Spleen (tissue), 11 donors: ENCODE measurements around the gene HIVEP1. TPM values are rescaled to one million over a fixed set of nuclear protein-coding genes. Genes with fewer than 3 reads are reported as not detected.

Experiments used
- DNase-seq: peaks from one replicate; pipeline ENCODE4 v3.0.0-alpha.2; 2020
- H3K27ac ChIP-seq, 8 donors: fragments of 200-600 bp; sonication (generic) in 7 of 8; 1 replicate in 4 of 8; 2 replicates in 4 of 8; pipeline versions ENCODE4 v1.5.0 to v1.8.0; 2016 to 2021; ENCODE audit warnings: inconsistent platforms in 4 of 8, mild to moderate bottlenecking in 4 of 8, moderate library complexity in 1 of 8
- H3K27me3 ChIP-seq, 7 donors: fragments of 200-600 bp; sonication (generic) in 6 of 7; replicated peaks in 1 of 7; 1 replicate in 4 of 7; 2 replicates in 3 of 7; pipeline versions ENCODE4 v1.5.0 to v1.8.0; 2016 to 2021; ENCODE audit warnings: inconsistent platforms in 3 of 7, mild to moderate bottlenecking in 1 of 7
- H3K36me3 ChIP-seq, 6 donors: fragments of 200-600 bp; sonication (generic) in 5 of 6; 1 replicate in 4 of 6; 2 replicates in 2 of 6; pipeline versions ENCODE4 v1.5.0 to v1.8.0; 2016 to 2021; ENCODE audit warnings: inconsistent platforms in 2 of 6
- H3K4me1 ChIP-seq, 6 donors: fragments of 200-600 bp; sonication (generic) in 5 of 6; 1 replicate in 3 of 6; 2 replicates in 3 of 6; pipeline versions ENCODE4 v1.5.0 to v1.8.0; 2016 to 2021; ENCODE audit warnings: inconsistent platforms in 3 of 6
- H3K4me3 ChIP-seq, 8 donors: fragments of 200-600 bp; sonication (generic) in 7 of 8; 1 replicate in 4 of 8; 2 replicates in 4 of 8; pipeline versions ENCODE4 v1.5.0 to v1.8.0; 2016 to 2021; ENCODE audit warnings: inconsistent platforms in 4 of 8, mild to moderate bottlenecking in 4 of 8, moderate library complexity in 2 of 8
- H3K9me3 ChIP-seq, 8 donors: fragments of 200-600 bp; sonication (generic) in 7 of 8; 1 replicate in 4 of 8; 2 replicates in 4 of 8; pipeline versions ENCODE4 v1.5.0 to v1.8.0; 2016 to 2021; ENCODE audit warnings: inconsistent platforms in 4 of 8
- CTCF ChIP-seq, 11 experiments: fragments of 200-600 bp in 7 of 11; fragments of 450-650 bp in 4 of 11; sonication (generic) in 4 of 11; IDR thresholded peaks in 8 of 11; conservative IDR thresholded peaks in 3 of 11; 1 replicate in 7 of 11; 2 replicates in 4 of 11; pipeline versions ENCODE4 v1.4.0 to v1.8.0; 2016 to 2021; ENCODE audit warnings: antibody characterized with exemption in 11 of 11, inconsistent platforms in 4 of 11, mild to moderate bottlenecking in 1 of 11
- POLR2A ChIP-seq, 3 donors: fragments of 450-650 bp; IDR thresholded peaks; one replicate each; pipeline ENCODE4 v1.5.1; 2017; ENCODE audit warnings: antibody characterized with exemption in 3 of 3, mild to moderate bottlenecking in 1 of 3
- POLR2AphosphoS5 ChIP-seq, 3 donors: sonication (generic); formaldehyde crosslinking; IDR thresholded peaks; one replicate each; pipeline ENCODE4 v1.5.1; 2017; ENCODE audit warnings: antibody characterized with exemption in 3 of 3
- WGBS, 5 donors: extraction: QIAGEN DNeasy Blood & Tissue Kit in 3 of 5; methylation state at CpG; one replicate each; pipeline versions ENCODE4 v1.1.5 to v1.1.7; 2013 to 2018; 5-methylcytosine and 5-hydroxymethylcytosine counted together
- intact Hi-C: fragments of 100-400 bp; cut with DNase I; formaldehyde crosslinking; loops from one replicate; pipeline ENCODE4 v1.15.0; 2023; ENCODE audit warnings: low total_unique reads
- polyA plus RNA-seq, 3 donors: library from polyadenylated mRNA; stranded (reverse); fragments of 200-250 nt; gene quantifications; one replicate each; pipeline ENCODE4 v1.2.1, GENCODE V29; 2013
- total RNA-seq, 7 donors: library from RNA; depleted of rRNA in 3 of 7; stranded (reverse); fragments of >200 nt in 3 of 7; fragmentation: NEBNext Ultra II Directional in 4 of 7; extraction: Animal tissue kit (Norgen Biotek cat#: 25700) in 4 of 7; gene quantifications; one replicate each; pipeline versions ENCODE4 v1.1.0 to v1.2.1, GENCODE V29; 2016 to 2021
- donor health status: healthy with polysubstance abuse.
- donor health status: DM: no; HTN: no; CAD: no; lungs with moderate emphysema.
- donor health status: DM: no; HTN: no; CAD: no.
- donor health status: Bipolar disorder and iron deficiency.
- donor health status: healthy.
- donor health status: DM: no; HTN: no; CAD: no.
- donor health status: DM: yes; HTN: yes; CAD: no.

Gene HIVEP1
- total and polyA plus RNA-seq, 10 donors, result 2.8 to 64.1 (median 39.7) TPM

DNA sequence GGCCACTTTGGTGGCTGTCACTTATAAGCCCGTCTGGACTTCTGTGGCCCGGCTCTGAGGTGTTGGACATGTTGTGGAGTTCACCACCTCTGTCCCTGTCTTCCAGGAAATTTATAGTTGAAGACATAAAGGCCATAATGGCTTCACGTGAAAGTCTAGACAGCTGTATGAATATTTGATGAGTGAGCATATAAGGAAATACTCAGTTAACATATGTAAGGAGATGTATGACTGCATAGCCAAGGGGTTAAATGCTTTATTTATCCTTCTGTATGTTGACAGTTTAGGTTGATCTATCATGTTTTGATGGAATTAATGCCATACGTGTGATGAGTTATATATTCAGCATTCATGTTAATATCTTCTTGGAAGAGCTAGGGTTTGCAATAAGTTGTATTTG lies 16.1 kb downstream of the HIVEP1 start:
- Histone ChIP-seq H3K27me3 (no peaks in the 10 kb centered on the region), H3K4me1 (peaks cover 3 to 38% (median 21%) of the 10 kb centered on the region in 6 donors), H3K27ac (no peak overlapping the region), H3K36me3 (peaks cover 0 to 38% (median 7%) of the 10 kb centered on the region in 6 donors), H3K4me3 (no peak overlapping the region), H3K9me3 (peaks cover 0 to 37% (median 27%) of the 10 kb centered on the region in 8 donors)
- no peak for TF ChIP-seq CTCF (IDR thresholded peaks at IDR 0.05 in 8 of 11, conservative IDR thresholded peaks at IDR 0.05 in 3 of 11)
- no peak for TF ChIP-seq POLR2A (IDR thresholded peaks at IDR 0.05)
- intact Hi-C loops, result no loop called here
- 92 to 100% (median 95%) methylated on average over 4 of the region's 4 CpGs for WGBS, 5 donors
- DNase-seq, result no peak

- no peak overlapping the region for H3K27ac ChIP-seq
- TF ChIP-seq CTCF (IDR thresholded peaks at IDR 0.05 in 8 of 11, conservative IDR thresholded peaks at IDR 0.05 in 3 of 11) (no peak), POLR2A (IDR thresholded peaks at IDR 0.05) (no peak), POLR2AphosphoS5 (IDR thresholded peaks at IDR 0.05) (no peak)
- H3K4me1 ChIP-seq, result peaks cover 6 to 40% (median 24%) of the 10 kb centered on the region in 6 donors
- intact Hi-C loops, result no loop called here
- WGBS, 5 donors, result 90 to 99% (median 97%) methylated on average over 4 of the region's 4 CpGs
- H3K36me3 ChIP-seq, result peaks cover 0 to 38% (median 7%) of the 10 kb centered on the region in 6 donors
- DNase-seq, result no peak
- H3K27me3 ChIP-seq, result no peaks in the 10 kb centered on the region
- no peak overlapping the region for H3K4me3 ChIP-seq
- peaks cover 0 to 37% (median 27%) of the 10 kb centered on the region in 8 donors for H3K9me3 ChIP-seq
Measured at GRCh38 chr6:12029979-12030737, 18.0 kb downstream of the HIVEP1 start.

- no peak for TF ChIP-seq CTCF (IDR thresholded peaks at IDR 0.05 in 8 of 11, conservative IDR thresholded peaks at IDR 0.05 in 3 of 11)
- no peak for TF ChIP-seq POLR2A (IDR thresholded peaks at IDR 0.05)
- no peak for TF ChIP-seq POLR2AphosphoS5 (IDR thresholded peaks at IDR 0.05)
- no peaks in the 10 kb centered on the region for H3K27me3 ChIP-seq
- H3K4me3 ChIP-seq, result no peak overlapping the region
- intact Hi-C loops, result no loop called here
- H3K27ac ChIP-seq, result no peak overlapping the region
- H3K4me1 ChIP-seq, result peaks cover 6 to 38% (median 19%) of the 10 kb centered on the region in 6 donors
- no peak for DNase-seq
- peaks cover 0 to 37% (median 27%) of the 10 kb centered on the region in 8 donors for H3K9me3 ChIP-seq
- 88 to 98% (median 96%) methylated on average over 2 of the region's 2 CpGs for WGBS, 5 donors
- peaks cover 0 to 38% (median 7%) of the 10 kb centered on the region in 6 donors for H3K36me3 ChIP-seq
Measured at GRCh38 chr6:12030993-12031550, 19.0 kb downstream of the HIVEP1 start.
